HG03039 (cell line): ENCODE data around the gene TM2D3.

ENCODE experiments used
- ATAC-seq: cut with Tn5 transposase; IDR thresholded peaks from one replicate; pipeline ENCODE4 v1.9.1; 2021; ENCODE audit warnings: mild to moderate bottlenecking, moderate library complexity; ENCODE audit not compliant: unreplicated experiment

The TM2D3 gene

DNA sequence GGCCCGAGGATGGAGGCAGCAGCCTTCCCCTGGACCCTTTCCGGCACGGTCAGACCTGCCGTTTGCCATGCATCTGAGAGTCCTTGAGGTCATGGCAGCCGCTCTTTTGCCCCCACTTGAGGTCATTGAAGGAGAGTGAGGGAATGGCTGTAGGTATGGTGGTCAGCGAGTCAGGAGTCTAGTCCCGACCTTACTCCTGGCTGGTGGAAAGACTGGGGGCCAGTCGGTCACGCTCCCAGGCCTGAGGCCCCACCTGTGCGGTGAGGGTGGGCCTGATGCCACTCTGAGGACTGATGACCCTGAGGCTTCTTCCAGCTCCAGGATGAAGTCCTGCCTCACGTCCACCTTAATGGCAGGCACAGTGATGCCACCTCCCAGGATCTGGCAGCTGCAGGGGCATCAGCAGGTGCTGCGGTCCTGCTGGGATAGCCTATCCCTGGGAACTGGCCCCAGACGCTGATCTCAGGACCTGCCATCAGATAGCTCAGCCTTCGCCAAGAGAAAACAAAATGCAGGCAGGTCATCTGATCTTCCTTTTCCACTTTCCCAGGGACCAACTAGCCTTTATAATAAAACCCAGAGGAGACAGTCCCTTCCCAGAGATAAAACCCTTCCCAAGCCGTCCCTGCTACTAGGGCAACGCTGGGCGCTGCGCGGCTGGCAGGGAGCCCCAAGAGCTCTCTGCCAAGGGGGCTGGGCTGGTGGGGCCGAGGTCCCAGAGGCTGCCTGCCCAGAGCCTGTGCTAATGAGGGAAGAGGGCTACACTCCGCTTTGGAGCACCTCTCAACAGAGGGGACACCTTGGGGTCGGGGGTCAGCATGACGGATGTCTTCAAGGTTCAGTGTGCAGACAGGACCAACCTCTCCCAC, 42.2 kb downstream of the TM2D3 start:
- no peak for ATAC-seq

GRCh38 chr15:101608201-101608600, 44.0 kb downstream of the TM2D3 start:
- ATAC-seq, result no peak

GRCh38 chr15:101607108-101607507, 45.1 kb downstream of the TM2D3 start:
- ATAC-seq, result no peak

- no peak for ATAC-seq
Measured at GRCh38 chr15:101604124-101604874, 47.9 kb downstream of the TM2D3 start.

DNA sequence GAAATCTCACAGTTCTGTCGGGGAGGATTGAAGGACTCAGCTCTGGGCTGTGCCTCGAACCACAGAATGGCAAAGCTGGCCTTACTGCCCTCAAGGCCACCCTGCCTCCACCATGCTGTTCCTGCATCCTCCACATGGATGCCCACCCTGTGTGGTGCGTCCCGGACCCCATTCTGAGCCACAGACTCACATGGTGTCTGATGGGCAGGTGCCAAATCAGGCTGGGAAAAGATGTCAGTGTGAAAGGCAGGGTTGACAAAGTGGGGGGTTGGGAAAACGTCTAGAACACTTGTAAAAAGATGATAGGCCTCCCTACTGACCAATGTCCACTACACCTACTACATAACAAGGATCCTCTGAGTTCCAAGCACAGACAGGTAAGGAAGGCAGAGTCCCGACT, 49.4 kb downstream of the TM2D3 start:
- no peak for ATAC-seq

DNA sequence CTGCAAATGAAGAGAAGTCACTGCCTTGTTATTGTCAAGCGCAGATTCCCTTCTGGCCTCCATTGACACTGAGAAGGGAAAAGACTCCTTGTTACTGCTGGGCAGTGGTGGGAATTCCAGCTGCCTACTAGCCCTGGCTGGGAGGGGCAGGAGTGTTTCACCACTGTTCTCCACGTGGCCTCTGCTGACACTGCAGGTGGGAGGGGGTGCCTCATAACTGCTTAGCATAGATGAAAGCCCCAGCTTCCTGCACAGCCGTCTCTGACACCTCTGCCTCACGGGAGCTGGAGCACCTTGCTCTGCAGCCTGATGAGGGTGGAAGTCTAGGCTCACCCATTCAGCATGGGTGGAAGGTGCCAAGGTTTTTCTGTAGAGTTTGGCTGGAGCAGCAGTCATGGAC, 52.1 kb downstream of the TM2D3 start:
- no peak for ATAC-seq

DNA sequence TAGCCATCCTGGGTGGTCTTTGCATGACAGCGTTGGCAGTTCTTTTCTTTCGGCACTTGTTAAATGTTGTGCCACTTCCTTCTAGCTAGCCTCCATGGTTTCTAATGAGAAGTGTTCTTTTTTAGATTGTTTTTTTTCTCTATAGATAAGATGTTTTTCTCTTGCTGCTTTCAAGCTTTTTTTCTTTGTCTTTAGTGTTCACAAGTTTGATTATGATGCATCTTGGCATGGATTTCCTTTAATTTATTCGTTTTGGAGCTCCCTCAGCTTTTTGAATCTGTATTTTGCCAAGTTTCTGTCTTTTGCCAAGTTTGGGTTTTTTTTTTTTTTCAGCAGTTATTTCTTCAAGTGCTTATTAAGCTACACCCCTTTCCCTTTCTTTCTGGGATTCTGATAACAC, 53.1 kb downstream of the TM2D3 start:
- ATAC-seq, result no peak

GRCh38 chr15:101597360-101597928, 54.7 kb downstream of the TM2D3 start:
- no peak for ATAC-seq

DNA sequence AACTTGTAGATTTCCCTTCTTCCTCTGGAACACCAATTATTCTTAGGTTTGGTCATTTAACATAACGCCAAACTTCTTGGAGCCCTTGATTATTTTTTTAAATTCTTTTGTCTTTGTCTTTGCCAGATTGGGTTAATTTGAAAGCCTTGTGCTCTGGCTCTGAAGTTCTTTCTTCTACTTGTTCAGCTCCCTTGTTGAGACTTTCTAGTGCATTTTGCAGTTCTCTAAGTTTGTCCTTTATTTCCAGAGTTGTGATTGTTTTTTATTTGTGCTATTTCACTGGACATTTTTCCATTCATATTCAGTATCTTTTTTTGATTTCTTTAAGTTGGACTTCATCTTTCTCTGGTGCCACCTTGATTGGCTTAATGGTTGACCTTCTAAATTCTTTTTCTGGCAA, 55.5 kb downstream of the TM2D3 start:
- no peak for ATAC-seq
